Testis (tissue), 3 donors: ENCODE measurements around the gene GADD45GIP1. TPM values are rescaled to one million over a fixed set of nuclear protein-coding genes. Genes with fewer than 3 reads are reported as not detected.

ENCODE experiments used
- DNase-seq: peaks from one replicate; pipeline ENCODE4 v3.0.0-alpha.2; 2019
- H3K27ac ChIP-seq, 2 donors: fragments of 200-600 bp; sonication (generic); one replicate each; pipeline ENCODE4 v1.5.1; 2019
- H3K27me3 ChIP-seq: fragments of 200-600 bp; sonication (generic); one replicate; pipeline ENCODE4 v1.5.1; 2019
- H3K36me3 ChIP-seq: fragments of 200-600 bp; sonication (generic); one replicate; pipeline ENCODE4 v1.5.1; 2017; ENCODE audit warnings: low read depth; ENCODE audit errors: missing control alignments
- H3K4me1 ChIP-seq: fragments of 200-600 bp; sonication (generic); one replicate; pipeline ENCODE4 v1.5.1; 2019
- H3K4me3 ChIP-seq, 2 donors: fragments of 200-600 bp; sonication (generic); one replicate each; pipeline ENCODE4 v1.5.1; 2017 to 2019
- H3K9me3 ChIP-seq: fragments of 200-600 bp; sonication (generic); one replicate; pipeline ENCODE4 v1.5.1; 2017
- POLR2A ChIP-seq: fragments of 450-650 bp; IDR thresholded peaks from one replicate; pipeline ENCODE4 v1.6.1; 2017; ENCODE audit warnings: antibody characterized with exemption, mild to moderate bottlenecking, moderate library complexity
- WGBS, 2 donors: methylation state at CpG; one replicate each; pipeline ENCODE4 v1.1.5; 2018; 5-methylcytosine and 5-hydroxymethylcytosine counted together
- intact Hi-C: fragments of 100-400 bp; cut with DNase I; formaldehyde crosslinking; loops from one replicate; pipeline ENCODE4 v1.15.1; 2023; ENCODE audit warnings: low total_unique reads
- polyA plus RNA-seq: library from polyadenylated mRNA; stranded (reverse); fragments of 350-450 nt; fragmentation: Illumina TruSeq; extraction: RNeasy Lipid Tissue Mini Kit (QIAGEN cat#74804); gene quantifications from one replicate; pipeline ENCODE4 v1.2.3, GENCODE V29; 2014; ENCODE audit warnings: low read depth, low replicate concordance; ENCODE audit not compliant: insufficient read depth
- total RNA-seq, 2 donors: library from RNA; depleted of rRNA; stranded (reverse); fragments of >200 nt; gene quantifications; one replicate each; pipeline ENCODE4 v1.2.3, GENCODE V29; 2016
- TF ChIP-seq, protein P1 (sequence below), 3 experiments: fragments of 450-650 bp in 2 of 3; fragments of 200-600 bp in 1 of 3; sonication (generic) in 1 of 3; IDR thresholded peaks; one replicate each; pipeline ENCODE4 v1.5.1; 2016 to 2019; ENCODE audit warnings: antibody characterized with exemption in 3 of 3, mild to moderate bottlenecking in 2 of 3, moderate library complexity in 1 of 3

GADD45GIP1 gene
- total and polyA plus RNA-seq, 3 donors from 2014 or later: 21.6 to 39.8 (median 32.2) TPM

DNA sequence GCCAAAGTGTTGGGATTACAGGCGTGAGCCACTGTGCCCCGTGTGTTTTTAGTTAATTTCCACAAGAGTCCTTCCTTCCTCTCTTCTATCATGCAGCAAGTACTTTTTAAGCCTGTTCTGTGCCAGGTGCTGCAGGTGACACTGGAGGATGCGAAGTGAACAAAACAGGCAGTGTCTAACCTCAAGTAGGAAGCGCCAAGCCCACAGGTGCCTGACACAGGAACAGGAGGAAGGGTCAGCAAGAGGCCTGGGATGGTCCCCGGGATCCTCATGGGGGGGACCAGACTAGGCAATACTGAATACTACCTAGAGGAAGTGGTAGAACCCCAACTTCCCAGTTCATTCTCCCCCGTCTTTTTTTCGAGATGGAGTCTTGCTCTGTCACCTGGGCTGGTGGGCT, 20.4 kb downstream of the GADD45GIP1 start:
- H3K36me3 ChIP-seq: no peaks in the 10 kb centered on the region
- TF ChIP-seq, protein P1, sequence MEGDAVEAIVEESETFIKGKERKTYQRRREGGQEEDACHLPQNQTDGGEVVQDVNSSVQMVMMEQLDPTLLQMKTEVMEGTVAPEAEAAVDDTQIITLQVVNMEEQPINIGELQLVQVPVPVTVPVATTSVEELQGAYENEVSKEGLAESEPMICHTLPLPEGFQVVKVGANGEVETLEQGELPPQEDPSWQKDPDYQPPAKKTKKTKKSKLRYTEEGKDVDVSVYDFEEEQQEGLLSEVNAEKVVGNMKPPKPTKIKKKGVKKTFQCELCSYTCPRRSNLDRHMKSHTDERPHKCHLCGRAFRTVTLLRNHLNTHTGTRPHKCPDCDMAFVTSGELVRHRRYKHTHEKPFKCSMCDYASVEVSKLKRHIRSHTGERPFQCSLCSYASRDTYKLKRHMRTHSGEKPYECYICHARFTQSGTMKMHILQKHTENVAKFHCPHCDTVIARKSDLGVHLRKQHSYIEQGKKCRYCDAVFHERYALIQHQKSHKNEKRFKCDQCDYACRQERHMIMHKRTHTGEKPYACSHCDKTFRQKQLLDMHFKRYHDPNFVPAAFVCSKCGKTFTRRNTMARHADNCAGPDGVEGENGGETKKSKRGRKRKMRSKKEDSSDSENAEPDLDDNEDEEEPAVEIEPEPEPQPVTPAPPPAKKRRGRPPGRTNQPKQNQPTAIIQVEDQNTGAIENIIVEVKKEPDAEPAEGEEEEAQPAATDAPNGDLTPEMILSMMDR (IDR thresholded peaks at IDR 0.05): no peak
- TF ChIP-seq POLR2A: no peak
- no peak overlapping the region for H3K27ac ChIP-seq
- no peak for DNase-seq
- H3K9me3 ChIP-seq: no peaks in the 10 kb centered on the region
- WGBS, 2 donors: 75 to 81% methylated on average over 7 of the region's 7 CpGs
- intact Hi-C loops: no loop called here
- peaks cover 29% of the 10 kb centered on the region for H3K4me1 ChIP-seq
- H3K27me3 ChIP-seq: no peaks in the 10 kb centered on the region
- H3K4me3 ChIP-seq: no peak overlapping the region

DNA sequence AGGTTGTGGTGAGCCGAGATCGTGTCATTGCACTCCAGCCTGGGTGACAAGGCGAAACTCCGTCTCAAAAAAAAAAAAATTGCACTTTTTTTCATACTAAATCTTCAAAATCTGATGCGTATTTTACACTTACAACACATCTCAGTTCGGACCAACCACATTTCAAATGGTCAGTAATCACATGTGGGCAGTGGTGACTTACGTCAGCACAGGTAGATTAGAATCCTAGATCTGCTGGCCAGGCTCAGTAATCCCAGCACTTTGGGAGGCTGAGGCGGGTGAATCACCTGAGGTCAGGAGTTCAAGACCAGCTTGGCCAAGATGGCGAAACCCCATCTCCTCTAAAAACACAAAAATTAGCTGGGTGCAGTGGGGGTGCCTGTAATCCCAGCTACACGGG, 22.0 kb downstream of the GADD45GIP1 start:
- Histone ChIP-seq H3K4me1 (peaks cover 25% of the 10 kb centered on the region), H3K36me3 (no peaks in the 10 kb centered on the region), H3K27me3 (no peaks in the 10 kb centered on the region), H3K4me3 (no peak overlapping the region), H3K9me3 (no peaks in the 10 kb centered on the region), H3K27ac (no peak overlapping the region)
- no peak for TF ChIP-seq POLR2A
- TF ChIP-seq, protein P1 (IDR thresholded peaks at IDR 0.05): no peak
- 88 to 93% methylated on average over 10 of the region's 10 CpGs for WGBS, 2 donors
- intact Hi-C loops: no loop called here
- no peak for DNase-seq

DNA sequence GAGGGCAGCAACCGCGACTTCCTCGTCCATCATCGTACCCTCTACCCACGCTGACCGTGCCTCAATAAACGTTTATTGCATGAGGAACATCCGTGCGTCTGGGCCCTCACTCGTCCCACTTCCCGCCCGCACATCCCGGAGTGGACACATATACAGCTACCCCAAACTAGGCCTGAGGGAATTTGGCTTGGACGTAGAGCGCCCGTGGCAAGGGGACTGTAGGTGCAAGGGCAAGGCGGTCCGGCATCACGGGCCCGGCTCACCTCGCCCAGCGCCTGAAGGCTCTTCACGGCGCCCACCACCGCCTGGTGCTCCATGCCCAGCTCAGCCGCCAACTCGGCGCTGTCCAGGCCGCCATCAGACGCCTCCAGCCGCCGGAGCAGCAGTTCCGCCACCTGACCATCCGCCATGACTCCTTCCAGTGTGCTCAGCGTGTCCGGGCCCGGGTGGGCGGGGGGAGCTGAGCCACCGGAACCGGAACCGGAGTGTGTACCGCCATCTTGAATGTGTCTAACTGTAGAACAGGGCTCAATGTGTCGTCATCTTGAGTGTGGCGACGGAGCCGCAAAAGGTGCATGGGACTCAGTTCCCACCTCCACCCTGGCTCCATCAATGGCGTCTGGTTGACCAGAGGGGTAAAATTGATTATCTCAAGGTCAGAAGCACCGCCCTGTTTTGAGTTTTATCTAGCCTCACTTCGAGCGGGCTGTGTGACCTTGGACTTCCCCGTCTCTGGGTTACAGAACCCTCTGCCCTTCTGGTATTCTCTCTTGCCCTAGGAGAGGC, 23.5 kb downstream of the GADD45GIP1 start, which contains the start of gene FARSA:
Gene FARSA, minus strand, starts transcription at position 425 of the 786 bp plus-strand sequence. Its CDS starts 15 bp downstream, at position 410.
- intact Hi-C loops: no loop called here
- WGBS, 2 donors: 0 to 1% methylated on average over 42 to 48 of the region's 51 CpGs
- peak within 1 kb of the TSS; percentile 96 for H3K4me3 ChIP-seq

DNA sequence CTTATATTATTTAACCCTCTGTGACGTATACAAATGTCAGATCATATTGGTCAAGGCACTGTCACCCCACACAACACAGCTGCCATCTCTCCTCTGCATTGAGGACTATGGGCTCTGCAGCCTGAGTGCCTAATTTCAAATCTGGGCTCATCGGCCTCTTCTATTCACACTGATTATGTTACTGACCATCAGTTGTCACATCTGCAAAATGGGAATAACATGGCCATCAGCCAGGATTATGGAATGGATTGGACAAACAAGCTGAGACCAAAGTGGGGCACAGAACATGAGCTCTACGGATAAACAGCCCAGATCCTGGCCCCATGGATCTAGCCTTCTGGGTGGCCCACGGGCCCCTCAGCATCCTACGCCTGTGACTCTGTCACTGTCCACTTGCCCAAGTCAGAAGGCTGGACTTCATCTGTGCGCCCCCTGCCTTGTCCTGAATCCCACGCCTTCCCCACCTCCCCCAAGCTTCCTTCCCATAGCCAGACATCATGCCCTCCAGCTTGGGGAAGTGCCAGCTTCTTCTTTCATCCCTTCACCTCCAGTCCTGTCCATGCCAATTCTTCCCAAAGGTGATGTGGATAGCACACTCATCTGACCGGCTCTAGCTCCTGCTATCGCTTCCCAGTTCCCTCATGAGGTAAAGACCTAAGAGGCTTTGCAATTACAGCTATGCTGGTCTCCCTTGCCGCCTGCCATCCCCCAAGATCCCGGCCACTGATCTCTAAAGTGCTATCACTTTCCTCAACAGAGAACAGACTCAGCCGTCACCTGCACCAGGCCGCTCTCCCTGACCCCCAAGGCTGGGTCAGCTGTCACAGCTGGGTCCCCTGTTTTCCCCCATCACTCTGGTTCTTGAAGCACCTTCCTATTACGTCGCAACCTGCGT, 24.4 kb downstream of the GADD45GIP1 start:
- no peak for DNase-seq
- Histone ChIP-seq H3K4me1 (peaks cover 13% of the 10 kb centered on the region), H3K36me3 (no peaks in the 10 kb centered on the region), H3K9me3 (no peaks in the 10 kb centered on the region), H3K27ac (peak overlapping the region; percentile 83 to 86), H3K4me3 (peak overlapping the region; percentile 96), H3K27me3 (no peaks in the 10 kb centered on the region)
- TF ChIP-seq POLR2A: no peak
- TF ChIP-seq, protein P1 (IDR thresholded peaks at IDR 0.05): no peak
- 23 to 29% methylated on average over 12 to 16 of the region's 16 CpGs for WGBS, 2 donors
- intact Hi-C loops: no loop called here

More for the DNA sequence above, 23.5 kb downstream of the GADD45GIP1 start, which contains the start of gene FARSA:
- Histone ChIP-seq H3K27ac (peak within 1 kb of the TSS; percentile 83 to 86), H3K36me3 (no peaks in the 10 kb centered on the region), H3K4me1 (peaks cover 17% of the 10 kb centered on the region), H3K9me3 (no peaks in the 10 kb centered on the region), H3K27me3 (no peaks in the 10 kb centered on the region)
- no peak for TF ChIP-seq POLR2A
- TF ChIP-seq, protein P1 (IDR thresholded peaks at IDR 0.05): no peak
- DNase-seq: peak; percentile 98
